Raji (cell line): ENCODE data around the gene KIZ.

Source experiments
- POLR2A ChIP-seq: IDR thresholded peaks from 2 replicates; pipeline ENCODE4 v1.6.1; 2011; ENCODE audit warnings: low read depth, low read length, control low read depth; ENCODE audit not compliant: insufficient read depth

The KIZ gene

DNA sequence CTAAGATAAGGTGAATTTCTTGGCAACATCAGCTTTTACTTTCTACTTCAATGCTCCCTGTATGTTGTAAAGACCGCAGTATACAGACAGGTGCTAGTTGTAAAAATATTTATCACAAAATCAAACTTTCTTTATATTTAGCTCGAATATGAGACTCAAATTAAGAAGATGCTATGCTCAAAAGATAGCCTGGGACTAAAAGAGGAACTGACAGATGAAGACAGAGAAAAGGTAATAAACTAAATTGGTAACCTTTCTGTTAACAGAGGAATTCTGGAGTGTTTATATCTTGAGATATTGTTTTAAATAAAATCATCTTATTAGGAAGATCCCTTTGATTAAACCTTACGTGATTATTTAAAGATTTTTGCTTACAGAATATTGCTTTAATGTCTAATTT lies 19.5 kb downstream of the KIZ start:
- TF ChIP-seq POLR2A = no peak

- no peak for TF ChIP-seq POLR2A
These were observed 20.3 kb downstream of the KIZ start for GRCh38 chr20:21146215-21146614.

GRCh38 chr20:21147593-21147992 lies 21.7 kb downstream of the KIZ start:
- TF ChIP-seq POLR2A = no peak

GRCh38 chr20:21149344-21149743 lies 23.5 kb downstream of the KIZ start:
- TF ChIP-seq POLR2A = no peak

DNA sequence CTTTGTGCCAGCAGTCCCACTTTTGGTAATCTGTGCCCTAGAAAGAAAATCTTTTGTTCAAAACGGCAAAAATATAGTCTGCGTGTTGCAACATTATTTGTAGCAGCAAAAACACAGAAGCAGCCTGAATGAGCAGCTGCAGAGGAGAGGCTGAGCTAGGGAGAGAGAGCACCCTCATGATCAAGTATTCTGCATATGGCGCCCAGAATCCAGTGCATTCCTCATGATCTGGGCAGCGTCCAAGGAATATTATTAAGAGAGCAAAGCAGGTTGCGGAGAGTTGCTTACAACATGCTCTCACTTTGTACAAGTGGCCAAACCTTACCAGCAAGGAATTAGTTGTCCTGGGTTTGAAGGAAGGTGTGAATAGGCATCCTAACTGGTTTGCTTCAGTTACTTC lies 25.9 kb downstream of the KIZ start:
- no peak for TF ChIP-seq POLR2A

- TF ChIP-seq POLR2A = no peak
These were observed 28.8 kb downstream of the KIZ start for GRCh38 chr20:21154692-21155091.

DNA sequence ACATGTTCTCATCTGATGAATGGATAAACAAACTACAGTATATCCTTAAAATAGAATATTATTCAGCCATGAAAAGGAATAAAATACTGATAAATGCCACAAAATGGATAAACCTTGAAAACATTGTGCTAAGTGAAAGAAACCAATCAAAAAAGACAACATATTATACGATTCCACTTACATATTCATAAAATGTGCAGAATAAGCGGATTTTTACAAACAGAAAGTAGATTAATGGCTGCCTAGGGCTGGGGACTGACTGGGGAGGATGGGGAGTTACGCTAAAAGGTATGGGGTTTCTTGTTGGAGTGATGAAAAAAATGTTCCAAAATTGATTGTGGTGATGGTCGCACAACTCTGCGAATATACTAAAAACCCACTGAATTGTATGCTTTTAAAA lies 29.4 kb downstream of the KIZ start:
- TF ChIP-seq POLR2A = no peak

- no peak for TF ChIP-seq POLR2A
These were observed 30.4 kb downstream of the KIZ start for GRCh38 chr20:21156266-21156665.

- TF ChIP-seq POLR2A = no peak
These were observed 31.1 kb downstream of the KIZ start for GRCh38 chr20:21157006-21157405.

DNA sequence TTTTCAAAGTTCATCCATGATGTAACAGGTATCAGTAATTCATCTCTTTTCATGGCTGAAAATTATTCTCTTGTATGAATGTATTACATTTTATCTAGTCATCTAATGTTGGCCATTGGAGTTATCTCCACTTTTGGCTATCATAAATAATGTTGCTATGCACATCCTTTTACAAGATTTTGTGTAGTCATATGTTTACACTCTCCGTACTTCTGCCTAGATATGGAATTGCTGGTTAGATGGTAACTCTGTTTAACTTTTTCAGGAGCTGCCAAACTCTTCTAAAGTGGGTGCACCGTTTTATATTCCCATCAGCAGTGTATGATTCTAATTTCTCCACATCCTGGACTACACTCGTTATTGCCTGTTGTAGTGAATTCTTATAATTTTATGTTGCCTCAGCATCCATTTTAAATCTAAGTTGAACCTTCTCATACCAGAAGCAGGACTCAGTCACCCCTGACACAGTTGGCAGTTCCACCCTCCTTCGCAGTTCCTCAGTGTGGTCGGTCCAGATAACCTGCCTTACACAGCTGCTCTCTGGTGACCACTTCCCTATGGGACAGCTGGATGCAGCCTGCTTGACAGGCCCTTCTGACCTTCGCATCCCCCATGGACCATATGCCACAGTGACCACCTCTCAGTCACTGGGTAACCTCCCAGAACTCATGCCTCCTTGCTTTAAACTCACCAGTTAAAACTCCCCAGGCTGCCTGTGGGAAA lies 33.9 kb downstream of the KIZ start:
- no peak for TF ChIP-seq POLR2A

DNA sequence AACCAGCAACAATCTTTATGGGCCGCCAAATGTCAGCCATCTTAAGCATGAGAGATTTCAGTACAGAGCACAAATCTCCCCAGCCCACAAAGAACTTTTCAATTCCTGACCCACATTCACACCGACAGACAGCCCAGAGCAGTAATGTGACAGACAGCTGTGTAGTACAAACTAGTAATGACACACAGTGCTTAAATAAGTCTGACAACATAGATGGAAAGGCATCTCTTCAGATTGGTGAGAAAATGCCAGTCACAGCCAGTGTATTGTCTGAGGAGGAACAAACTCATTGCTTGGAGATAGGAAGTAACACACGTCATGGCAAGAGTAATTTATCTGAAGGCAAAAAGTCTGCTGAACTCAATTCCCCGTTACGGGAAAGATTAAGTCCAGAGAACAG lies 36.0 kb downstream of the KIZ start:
- TF ChIP-seq POLR2A = no peak

DNA sequence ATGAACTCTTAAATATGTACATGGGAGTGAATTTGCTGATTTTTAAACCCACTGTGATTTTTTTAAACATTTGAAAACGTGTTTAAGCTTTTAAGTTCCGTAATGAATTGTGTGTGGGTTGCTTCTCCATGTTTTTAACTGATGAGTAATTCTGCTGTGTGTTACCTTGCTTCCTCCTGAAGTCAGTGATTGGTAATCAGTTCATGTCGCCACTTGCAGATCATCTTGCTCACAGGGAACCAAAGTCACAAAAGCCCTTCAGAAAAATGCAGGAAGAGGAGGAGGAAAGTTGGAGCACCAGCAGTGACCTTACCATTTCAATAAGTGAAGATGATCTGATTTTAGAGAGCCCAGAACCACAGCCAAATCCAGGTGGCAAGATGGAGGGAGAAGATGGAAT lies 36.7 kb downstream of the KIZ start:
- TF ChIP-seq POLR2A = no peak

GRCh38 chr20:21166801-21167200 lies 40.9 kb downstream of the KIZ start:
- no peak for TF ChIP-seq POLR2A

- no peak for TF ChIP-seq POLR2A
These were observed 41.4 kb downstream of the KIZ start for GRCh38 chr20:21167261-21167660.

GRCh38 chr20:21172626-21173025 lies 46.7 kb downstream of the KIZ start:
- TF ChIP-seq POLR2A = no peak

DNA sequence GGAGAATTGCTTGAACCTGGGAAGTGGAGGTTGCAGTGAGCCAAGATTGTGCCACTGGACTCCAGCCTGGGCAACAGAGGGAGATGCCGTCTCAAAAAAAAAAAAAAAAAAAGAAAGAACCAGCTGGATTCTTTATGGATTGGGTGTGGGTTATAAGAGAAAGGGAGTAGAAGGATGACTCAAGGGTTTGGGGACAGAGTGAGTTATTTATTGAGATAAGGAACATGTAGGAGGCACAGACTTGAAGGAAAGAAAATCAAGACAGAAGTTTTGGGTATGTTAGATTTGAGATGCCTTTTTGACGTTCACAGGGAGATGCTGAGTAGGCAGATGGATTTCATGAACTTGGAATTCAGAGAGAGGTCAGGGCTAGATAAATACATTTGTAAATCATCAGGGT lies 47.6 kb downstream of the KIZ start:
- TF ChIP-seq POLR2A = no peak

DNA sequence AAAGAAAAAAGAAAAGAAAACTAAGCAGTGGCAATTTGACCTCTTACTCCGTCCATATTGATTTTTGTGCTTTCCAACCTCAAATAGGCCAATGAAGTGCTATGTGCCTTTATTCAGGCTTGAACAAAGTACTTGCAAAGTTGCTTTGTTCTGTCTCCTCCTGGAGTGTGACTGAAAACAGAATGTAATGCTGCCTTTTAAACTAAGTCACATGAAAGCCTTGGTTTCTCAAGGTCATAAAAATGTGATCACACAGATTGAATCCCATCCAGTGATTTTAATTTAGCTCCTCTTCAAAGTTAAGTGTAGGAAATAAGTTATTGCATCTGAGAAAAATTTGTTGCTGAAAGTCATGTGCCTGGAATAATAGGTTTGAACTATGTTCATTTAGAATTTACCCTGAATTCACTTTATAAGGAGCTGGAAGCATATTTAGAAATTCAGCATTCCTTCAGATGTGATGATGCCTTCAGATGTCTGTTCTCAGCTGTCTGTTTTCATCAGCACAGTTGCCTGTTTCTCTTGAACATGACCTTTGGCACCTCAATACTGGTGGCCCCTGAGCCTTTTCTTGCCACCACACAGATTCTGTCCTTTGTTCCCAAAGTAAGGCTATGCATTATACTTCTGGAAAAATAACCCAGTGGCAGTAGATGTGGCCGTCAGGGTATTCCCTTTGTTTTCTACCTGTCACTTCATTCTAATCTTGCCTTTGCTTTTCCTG lies 48.8 kb downstream of the KIZ start:
- no peak for TF ChIP-seq POLR2A
